Esophagus muscularis mucosa (tissue), 4 donors: Measurements from ENCODE around the gene KCNQ1.

ENCODE experiments used
- EP300 ChIP-seq: sonication (generic); formaldehyde crosslinking; IDR thresholded peaks from one replicate; pipeline ENCODE4 v1.6.1; 2017; ENCODE audit warnings: antibody characterized with exemption
- POLR2A ChIP-seq: fragments of 450-650 bp; IDR thresholded peaks from one replicate; pipeline ENCODE4 v1.6.1; 2017; ENCODE audit warnings: antibody characterized with exemption, moderate library complexity, mild to moderate bottlenecking, low read depth
- POLR2AphosphoS5 ChIP-seq, 2 donors: sonication (generic); formaldehyde crosslinking; IDR thresholded peaks; one replicate each; pipeline ENCODE4 v1.6.1; 2017; ENCODE audit warnings: antibody characterized with exemption in 2 of 2
- TF ChIP-seq, protein P1 (sequence below), 3 experiments: fragments of 200-600 bp in 2 of 3; fragments of 450-650 bp in 1 of 3; sonication (generic) in 2 of 3; IDR thresholded peaks; one replicate each; pipeline ENCODE4 v1.5.1; 2017 to 2019; ENCODE audit warnings: antibody characterized with exemption in 3 of 3, mild to moderate bottlenecking in 2 of 3, moderate library complexity in 1 of 3

DNA sequence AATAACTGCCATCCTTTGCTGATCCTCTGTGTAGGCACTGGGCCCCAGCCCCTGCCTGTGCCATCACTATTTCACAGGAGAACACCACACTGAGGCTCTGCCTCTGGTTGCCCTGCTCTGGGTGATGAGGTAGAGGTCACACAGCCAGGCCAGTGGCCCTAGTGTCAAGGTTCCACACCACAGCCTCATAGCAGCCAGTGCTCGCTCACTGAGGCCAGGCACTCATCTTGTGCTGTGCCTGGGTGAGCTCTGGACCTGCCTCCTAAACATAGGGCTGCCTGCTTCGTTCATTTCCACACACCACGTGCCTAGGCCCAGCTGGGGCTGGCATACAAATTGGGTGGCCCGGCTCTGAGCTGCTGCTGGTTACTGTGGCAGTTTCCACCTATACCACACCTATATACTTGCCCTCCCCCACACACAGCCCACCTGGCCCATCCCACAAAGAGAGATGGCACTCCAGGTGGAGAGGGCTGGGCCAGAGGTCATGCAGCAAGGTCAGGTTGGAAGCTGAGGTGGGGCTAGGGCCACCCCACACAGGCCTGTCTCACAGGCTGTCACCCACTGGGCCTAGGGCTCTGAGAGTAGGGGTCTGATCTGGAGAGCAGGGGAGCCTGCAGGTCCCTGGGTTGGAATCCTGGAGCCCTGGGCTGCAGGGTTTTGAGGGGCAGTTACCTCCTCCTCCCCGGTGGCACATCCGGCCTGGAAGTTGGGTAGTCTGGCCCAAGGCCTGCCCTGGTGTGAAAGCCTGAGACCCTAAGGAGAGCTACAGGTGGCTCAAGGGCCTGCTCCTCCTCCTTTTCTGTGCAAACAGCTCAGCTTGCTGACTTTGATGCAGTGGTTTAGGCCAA, 243.8 kb downstream of the KCNQ1 start:
- TF ChIP-seq POLR2A (no peak), POLR2AphosphoS5 (IDR thresholded peaks at IDR 0.05) (no peak), EP300 (no peak)
- TF ChIP-seq, protein P1, sequence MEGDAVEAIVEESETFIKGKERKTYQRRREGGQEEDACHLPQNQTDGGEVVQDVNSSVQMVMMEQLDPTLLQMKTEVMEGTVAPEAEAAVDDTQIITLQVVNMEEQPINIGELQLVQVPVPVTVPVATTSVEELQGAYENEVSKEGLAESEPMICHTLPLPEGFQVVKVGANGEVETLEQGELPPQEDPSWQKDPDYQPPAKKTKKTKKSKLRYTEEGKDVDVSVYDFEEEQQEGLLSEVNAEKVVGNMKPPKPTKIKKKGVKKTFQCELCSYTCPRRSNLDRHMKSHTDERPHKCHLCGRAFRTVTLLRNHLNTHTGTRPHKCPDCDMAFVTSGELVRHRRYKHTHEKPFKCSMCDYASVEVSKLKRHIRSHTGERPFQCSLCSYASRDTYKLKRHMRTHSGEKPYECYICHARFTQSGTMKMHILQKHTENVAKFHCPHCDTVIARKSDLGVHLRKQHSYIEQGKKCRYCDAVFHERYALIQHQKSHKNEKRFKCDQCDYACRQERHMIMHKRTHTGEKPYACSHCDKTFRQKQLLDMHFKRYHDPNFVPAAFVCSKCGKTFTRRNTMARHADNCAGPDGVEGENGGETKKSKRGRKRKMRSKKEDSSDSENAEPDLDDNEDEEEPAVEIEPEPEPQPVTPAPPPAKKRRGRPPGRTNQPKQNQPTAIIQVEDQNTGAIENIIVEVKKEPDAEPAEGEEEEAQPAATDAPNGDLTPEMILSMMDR (IDR thresholded peaks at IDR 0.05) = no peak
